ENCODE measurements around the gene ARID4B. TPM values are rescaled to one million over a fixed set of nuclear protein-coding genes. Genes with fewer than 3 reads are reported as not detected.

The ARID4B gene
- polyA plus RNA-seq, 1 donor from 2014 or later: 49.3 TPM

GRCh38 chr1:235244974-235245592, 82.9 kb downstream of the ARID4B start:
- Histone ChIP-seq H4K20me1 (ENCODE audit: insufficient read depth) (no peaks in the 10 kb centered on the region), H3K9me3 (ENCODE audit: low read length) (no peaks in the 10 kb centered on the region), H3K9me2 (ENCODE audit: insufficient read depth, low read length) (no peaks in the 10 kb centered on the region), H3K27ac (ENCODE audit: low read length) (no peak overlapping the region), H3K79me2 (replicated peaks; ENCODE audit: insufficient read depth, low read length) (peaks cover 13% of the 10 kb centered on the region), H3K9ac (ENCODE audit: low read length) (no peak overlapping the region), H3K36me3 (ENCODE audit: insufficient read depth, low read length) (peaks cover 7% of the 10 kb centered on the region), H3K4me3 (ENCODE audit: low read length) (no peak overlapping the region), H2AFZ (ENCODE audit: low read depth, low read length) (no peak overlapping the region), H3F3A (ENCODE audit: insufficient read depth, low read length, poor library complexity, severe bottlenecking) (no peaks in the 10 kb centered on the region), H3K27me3 (ENCODE audit: insufficient read depth, low read depth, low read length) (no peaks in the 10 kb centered on the region), H3K4me2 (ENCODE audit: low read length) (no peak overlapping the region)
- no peak for TF ChIP-seq REST (IDR thresholded peaks at IDR 0.05; ENCODE audit: borderline replicate concordance)
- no peak for TF ChIP-seq EP300 (conservative IDR thresholded peaks at IDR 0.05; ENCODE audit: poor library complexity, severe bottlenecking)
- TF ChIP-seq POLR2AphosphoS5 (IDR thresholded peaks at IDR 0.05): no peak
- TF ChIP-seq EZH2 (IDR thresholded peaks at IDR 0.05; ENCODE audit: borderline replicate concordance, insufficient read depth, low read length, poor library complexity, severe bottlenecking): no peak
- TF ChIP-seq, protein P1, sequence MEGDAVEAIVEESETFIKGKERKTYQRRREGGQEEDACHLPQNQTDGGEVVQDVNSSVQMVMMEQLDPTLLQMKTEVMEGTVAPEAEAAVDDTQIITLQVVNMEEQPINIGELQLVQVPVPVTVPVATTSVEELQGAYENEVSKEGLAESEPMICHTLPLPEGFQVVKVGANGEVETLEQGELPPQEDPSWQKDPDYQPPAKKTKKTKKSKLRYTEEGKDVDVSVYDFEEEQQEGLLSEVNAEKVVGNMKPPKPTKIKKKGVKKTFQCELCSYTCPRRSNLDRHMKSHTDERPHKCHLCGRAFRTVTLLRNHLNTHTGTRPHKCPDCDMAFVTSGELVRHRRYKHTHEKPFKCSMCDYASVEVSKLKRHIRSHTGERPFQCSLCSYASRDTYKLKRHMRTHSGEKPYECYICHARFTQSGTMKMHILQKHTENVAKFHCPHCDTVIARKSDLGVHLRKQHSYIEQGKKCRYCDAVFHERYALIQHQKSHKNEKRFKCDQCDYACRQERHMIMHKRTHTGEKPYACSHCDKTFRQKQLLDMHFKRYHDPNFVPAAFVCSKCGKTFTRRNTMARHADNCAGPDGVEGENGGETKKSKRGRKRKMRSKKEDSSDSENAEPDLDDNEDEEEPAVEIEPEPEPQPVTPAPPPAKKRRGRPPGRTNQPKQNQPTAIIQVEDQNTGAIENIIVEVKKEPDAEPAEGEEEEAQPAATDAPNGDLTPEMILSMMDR (IDR thresholded peaks at IDR 0.05; ENCODE audit: poor library complexity, severe bottlenecking): no peak
- TF ChIP-seq SMC3 (conservative IDR thresholded peaks at IDR 0.05; ENCODE audit: poor library complexity): no peak
- TF ChIP-seq TAF1 (IDR thresholded peaks at IDR 0.05; ENCODE audit: low read depth): no peak
- no peak for TF ChIP-seq RAD21 (conservative IDR thresholded peaks at IDR 0.05)
- no peak for TF ChIP-seq MXI1 (conservative IDR thresholded peaks at IDR 0.05; ENCODE audit: poor library complexity, severe bottlenecking)

DNA sequence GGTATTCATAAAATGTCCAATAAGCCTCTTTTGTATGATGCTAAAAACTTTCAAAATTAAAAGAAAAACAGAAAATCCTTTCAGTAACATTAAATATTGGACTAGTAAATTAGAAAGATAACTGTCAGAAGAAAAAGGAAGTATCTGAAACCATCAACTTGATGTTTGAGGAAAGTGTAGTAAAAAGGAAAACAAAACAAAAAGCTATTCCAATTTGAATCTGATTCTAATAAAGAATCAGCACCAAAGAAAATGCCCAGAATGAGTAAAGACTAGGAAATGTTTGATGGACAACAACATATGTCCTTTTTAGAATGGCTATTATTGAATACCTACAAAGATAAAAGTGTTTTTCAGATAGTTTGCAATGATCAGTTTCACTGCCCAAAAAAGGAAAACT, 87.0 kb downstream of the ARID4B start:
- H3K9me3 ChIP-seq (ENCODE audit: low read length): no peaks in the 10 kb centered on the region
- H2AFZ ChIP-seq (ENCODE audit: low read depth, low read length): no peak overlapping the region
- H3K4me2 ChIP-seq (ENCODE audit: low read length): no peak overlapping the region
- TF ChIP-seq SMC3 (conservative IDR thresholded peaks at IDR 0.05; ENCODE audit: poor library complexity) (no peak), EZH2 (IDR thresholded peaks at IDR 0.05; ENCODE audit: borderline replicate concordance, insufficient read depth, low read length, poor library complexity, severe bottlenecking) (no peak), RAD21 (conservative IDR thresholded peaks at IDR 0.05) (no peak), TAF1 (IDR thresholded peaks at IDR 0.05; ENCODE audit: low read depth) (no peak), POLR2AphosphoS5 (IDR thresholded peaks at IDR 0.05) (no peak), MXI1 (conservative IDR thresholded peaks at IDR 0.05; ENCODE audit: poor library complexity, severe bottlenecking) (no peak), EP300 (conservative IDR thresholded peaks at IDR 0.05; ENCODE audit: poor library complexity, severe bottlenecking) (no peak), REST (IDR thresholded peaks at IDR 0.05; ENCODE audit: borderline replicate concordance) (no peak)
- TF ChIP-seq, protein P1 (IDR thresholded peaks at IDR 0.05; ENCODE audit: poor library complexity, severe bottlenecking): no peak
- H3F3A ChIP-seq (ENCODE audit: insufficient read depth, low read length, poor library complexity, severe bottlenecking): no peaks in the 10 kb centered on the region
- peaks cover 5% of the 10 kb centered on the region for H3K36me3 ChIP-seq (ENCODE audit: insufficient read depth, low read length)
- no peaks in the 10 kb centered on the region for H4K20me1 ChIP-seq (ENCODE audit: insufficient read depth)
- H3K27ac ChIP-seq (ENCODE audit: low read length): no peak overlapping the region
- no peak overlapping the region for H3K9ac ChIP-seq (ENCODE audit: low read length)
- no peaks in the 10 kb centered on the region for H3K9me2 ChIP-seq (ENCODE audit: insufficient read depth, low read length)
- H3K27me3 ChIP-seq (ENCODE audit: insufficient read depth, low read depth, low read length): no peaks in the 10 kb centered on the region
- H3K4me3 ChIP-seq (ENCODE audit: low read length): no peak overlapping the region
- H3K79me2 ChIP-seq (replicated peaks; ENCODE audit: insufficient read depth, low read length): peaks cover 7% of the 10 kb centered on the region

Measured in neural cell (in vitro differentiated cells).